Muscle of back (tissue), 11 donors: ENCODE measurements around the gene CCNY. TPM values are rescaled to one million over a fixed set of nuclear protein-coding genes. Genes with fewer than 3 reads are reported as not detected.
"Not testable (repeated sequence)": the region's sequence is repeated elsewhere in the genome, so short reads cannot be mapped to it uniquely, and the experiment has no call there.

Experiments
- DNase-seq, 3 donors: peaks; one replicate each; pipeline versions ENCODE4 v3.0.0 to v3.0.0-alpha.2; 2013
- polyA plus RNA-seq, 10 donors: library from polyadenylated mRNA; unstranded; fragments of 120-200 nt; gene quantifications; one replicate each; pipeline ENCODE4 v1.2.1, GENCODE V29; 2013; ENCODE audit not compliant: insufficient read length in 10 of 10

Gene CCNY
- polyA plus RNA-seq, 10 donors = 79.1 to 108 (median 95.8) TPM

DNA sequence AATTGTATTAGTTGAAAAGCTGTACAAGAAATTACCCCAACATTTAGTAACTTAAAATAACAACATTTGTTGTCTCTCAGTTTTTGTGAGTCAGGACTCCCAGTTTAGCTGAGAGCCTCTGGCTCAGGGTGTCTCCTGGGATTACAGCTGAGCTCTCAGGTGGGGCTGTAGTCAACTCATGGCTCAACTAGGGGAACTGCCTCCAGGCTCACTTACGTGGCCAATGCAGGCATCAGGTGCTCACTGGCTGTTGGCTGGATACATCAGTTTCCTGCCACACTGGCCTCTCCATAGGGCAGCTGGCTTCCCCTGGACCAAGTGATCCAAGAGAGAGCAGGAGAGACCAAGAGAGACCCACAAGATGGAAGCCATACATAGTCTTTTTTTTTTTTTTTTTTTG is 17.5 kb downstream of the CCNY start:
- no peak for DNase-seq

DNA sequence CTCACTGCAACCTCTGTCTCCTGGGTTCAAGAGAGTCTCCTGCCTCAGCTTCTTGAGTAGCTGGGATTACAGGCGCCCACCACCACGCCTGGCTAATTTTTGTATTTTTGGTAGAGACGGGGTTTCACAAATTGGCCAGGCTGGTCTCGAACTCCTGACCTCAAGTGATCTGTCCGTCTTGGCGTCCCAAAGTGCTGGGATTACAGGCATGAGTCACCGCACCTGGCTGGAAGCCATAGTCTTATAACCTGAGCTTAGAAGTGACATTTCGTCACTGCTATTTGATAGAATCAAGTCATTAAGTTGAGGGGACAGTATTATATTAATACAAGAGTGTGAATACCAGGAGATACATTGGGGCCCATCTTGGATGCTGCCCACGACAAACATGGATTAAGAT is 17.9 kb downstream of the CCNY start:
- not testable (repeated sequence) for DNase-seq

DNA sequence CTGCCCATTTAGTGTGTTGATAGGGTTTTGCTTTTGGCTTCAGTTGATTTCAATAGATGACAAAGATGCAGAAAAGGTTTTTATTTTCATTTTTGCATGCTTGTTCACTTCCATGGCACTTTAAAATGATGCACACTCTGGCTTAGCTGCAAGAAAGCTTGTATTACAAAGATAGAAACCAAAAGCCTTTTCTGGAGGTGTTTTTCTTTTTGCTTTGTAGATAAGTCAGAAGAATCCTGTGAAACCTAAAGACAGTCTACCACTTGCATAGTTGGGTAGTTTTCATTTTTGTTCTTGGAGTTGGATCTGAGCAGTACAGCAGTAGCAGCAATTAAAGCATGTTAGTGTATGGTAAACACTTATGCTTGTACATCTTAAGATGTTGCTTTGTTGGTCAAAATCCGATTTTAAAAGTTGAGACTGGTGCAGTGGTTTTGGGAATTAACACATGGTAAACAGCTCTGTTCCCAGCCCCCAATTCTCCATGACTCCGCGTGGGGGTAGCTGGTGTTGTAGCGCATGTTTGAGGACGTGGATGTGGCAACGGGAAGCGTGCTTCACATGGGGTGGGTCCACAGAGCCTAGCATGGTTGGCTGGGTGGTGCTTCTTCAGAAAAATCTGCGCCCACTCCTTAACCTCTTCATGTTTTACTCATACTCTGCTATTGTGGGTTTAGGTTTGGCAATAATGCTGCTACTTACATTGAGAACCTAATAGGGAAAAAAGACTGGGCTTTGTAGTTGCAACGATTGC is 19.8 kb downstream of the CCNY start:
- DNase-seq = no peak

DNA sequence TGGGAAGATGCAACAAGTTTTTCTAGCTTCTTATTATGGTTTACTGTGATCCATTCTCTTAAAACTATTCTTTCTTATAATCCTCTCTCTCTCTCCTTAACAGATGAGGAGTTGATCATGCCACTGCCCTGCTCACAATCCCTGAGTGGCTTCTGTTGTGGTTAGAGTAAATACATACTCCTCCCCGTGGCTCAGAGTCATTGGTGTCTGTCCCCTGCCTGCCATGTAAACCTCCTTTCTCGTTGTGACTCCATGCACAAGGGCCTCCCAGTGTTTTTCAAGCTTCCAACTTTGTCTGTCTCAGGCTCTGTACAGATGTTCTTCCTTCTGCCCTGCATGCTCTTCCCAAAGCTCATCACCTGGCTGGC is 20.4 kb downstream of the CCNY start:
- no peak for DNase-seq

DNA sequence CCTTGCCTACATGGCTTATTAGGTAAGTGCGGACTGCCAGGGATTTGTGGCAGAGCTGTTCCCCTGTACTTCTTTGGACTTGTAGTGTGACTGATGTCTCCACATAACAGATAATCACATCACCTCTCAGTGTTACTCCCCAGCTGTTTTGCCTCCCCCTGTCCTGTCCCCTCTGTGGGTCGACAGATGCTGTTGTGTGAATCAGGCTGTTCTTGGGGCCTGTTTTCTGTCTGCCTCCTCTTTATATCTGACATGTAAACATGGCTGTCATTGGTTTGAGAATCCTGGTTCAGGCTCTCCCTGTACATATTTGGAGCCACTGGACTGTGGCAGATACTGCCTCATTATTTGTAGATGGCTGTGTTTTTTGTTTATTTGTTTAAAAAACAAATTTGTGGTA is 22.7 kb downstream of the CCNY start:
- DNase-seq = no peak

DNA sequence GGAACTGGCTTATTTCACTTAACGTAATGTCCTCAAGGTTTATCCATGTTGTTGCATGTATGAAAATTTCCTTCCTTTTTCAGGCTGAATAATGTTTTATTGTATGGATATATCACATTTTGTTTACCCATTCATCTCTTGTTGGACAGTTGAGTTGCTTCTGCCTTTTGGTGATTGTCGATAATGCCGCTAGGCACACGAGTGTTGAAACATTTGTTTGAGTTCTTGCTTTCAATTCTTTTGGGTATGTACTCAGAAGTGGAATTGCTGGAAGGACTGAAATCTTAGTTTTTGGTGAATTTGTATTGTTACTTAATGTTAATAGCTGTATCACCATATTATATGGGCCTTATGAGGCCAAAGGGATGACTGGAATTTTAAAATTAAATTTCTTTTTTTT is 23.6 kb downstream of the CCNY start:
- DNase-seq = no peak

DNA sequence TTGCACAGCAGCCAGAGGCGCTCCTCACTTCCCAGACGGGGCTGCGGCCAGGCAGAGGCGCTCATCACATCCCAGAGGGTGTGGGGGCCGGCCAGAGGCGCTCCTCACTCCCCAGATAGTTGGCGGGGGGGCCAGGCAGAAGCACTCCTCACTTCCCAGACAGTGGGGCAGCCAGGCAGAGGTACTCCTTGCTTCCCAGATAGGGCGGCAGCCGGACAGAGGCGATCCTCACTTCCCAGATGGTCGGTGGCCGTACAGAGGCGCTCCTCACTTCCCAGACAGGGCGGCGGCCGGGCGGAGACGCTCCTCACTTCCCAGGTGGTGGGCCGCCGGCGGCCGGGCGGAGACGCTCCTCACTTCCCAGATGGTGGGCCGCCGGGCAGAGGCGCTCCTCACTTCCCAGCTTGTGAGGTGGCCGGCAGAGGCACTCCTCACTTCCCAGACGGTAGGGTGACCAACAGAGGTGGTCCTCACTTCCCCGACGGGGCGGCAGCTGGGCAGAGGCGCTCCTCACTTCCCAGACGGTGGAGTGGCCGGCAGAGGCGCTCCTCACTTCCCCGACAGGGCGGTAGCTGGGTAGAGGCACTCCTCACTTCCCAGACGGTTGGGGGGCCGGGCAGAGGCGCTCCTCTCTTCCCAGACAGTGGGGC is 26.5 kb downstream of the CCNY start:
- DNase-seq = no peak

DNA sequence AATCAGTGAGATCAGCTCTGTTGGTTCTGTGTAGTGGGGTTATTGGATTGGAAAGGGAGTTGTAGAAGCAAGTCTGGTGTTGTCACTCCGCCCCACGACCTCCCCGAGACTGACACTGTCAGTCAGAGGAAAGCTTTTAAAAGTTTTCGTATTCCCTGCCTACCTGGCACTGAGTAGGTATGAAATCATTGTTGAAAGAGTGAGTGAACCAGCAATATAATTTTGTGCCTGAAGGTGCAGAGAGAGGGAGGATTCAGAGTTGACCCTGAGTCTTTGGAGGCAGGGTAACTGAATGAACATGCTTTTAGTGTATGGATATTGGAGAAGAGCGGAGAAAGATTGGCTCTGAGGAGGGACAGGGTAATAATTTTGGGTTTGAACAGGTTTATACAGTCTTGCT is 27.3 kb downstream of the CCNY start:
- no peak for DNase-seq

DNA sequence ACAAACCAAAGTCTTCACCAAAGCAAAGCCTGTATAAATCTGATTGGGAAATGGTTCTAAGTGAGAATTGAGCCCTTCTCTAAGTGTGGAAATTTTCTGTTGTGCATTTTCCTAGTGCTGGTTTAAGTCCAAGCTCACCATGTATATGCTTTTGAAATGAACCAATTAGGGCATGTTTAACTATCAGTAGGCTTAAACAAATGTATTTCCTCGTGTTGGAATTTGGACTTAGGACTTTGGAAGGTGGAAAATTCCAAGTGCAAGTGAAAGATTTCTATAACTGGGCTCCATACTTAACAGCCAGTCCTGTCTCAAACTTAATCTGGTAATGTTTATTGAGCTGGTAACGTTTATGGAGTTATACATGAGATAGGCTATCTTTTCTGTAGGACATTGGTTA is 28.5 kb downstream of the CCNY start:
- no peak for DNase-seq

DNA sequence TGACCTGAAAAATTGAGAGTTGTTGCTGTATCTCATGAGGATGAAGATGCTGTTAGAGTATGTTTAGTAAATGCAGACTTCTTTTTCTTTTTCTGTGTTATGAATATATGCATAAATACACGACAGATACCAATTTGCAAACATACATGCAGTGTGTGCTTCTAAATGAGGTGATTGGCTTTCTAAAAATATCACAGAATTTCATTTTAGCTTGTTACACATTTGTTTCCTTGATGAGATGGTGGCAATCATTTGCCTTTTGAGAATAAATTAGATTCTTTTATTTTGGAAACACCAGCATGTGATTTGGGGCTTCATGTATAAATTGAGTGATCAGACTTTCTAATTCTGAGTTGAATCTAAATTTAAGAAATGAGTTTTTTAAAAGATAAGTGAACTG is 29.7 kb downstream of the CCNY start:
- no peak for DNase-seq

DNA sequence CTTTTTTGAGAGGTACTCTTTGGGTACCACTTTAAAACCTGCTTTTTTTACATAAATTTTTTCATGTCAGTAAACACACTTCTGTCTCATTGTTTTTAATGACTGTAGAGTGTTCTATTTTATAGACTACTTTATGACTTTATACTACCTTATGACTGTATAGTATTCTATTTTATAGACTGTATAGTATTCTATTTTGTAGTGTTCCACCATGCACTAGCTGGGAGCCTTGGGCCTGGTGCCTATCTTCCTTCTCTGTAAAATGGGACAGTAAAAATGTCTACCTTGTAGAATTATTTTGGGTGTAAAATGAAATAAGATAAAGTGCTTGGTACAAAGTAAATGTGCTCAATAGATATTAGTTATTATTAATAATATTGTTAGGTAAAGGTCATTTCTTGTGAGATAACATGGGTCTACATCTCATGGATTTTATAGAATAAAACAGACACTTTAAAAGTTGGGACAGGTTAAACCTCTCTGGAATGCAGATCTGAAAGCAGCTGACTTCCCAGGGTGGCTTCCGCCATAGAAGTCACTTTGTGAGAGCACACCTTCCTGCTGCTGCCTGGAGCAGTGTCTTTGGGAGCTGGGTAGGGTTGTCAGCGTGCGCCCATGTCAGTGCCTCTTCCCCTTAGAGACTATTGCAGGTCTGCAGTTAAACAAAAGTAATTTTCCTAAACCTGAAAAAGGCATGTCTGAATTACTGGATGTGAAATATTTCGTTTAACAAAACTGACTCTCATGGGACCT is 31.0 kb downstream of the CCNY start:
- DNase-seq = no peak

DNA sequence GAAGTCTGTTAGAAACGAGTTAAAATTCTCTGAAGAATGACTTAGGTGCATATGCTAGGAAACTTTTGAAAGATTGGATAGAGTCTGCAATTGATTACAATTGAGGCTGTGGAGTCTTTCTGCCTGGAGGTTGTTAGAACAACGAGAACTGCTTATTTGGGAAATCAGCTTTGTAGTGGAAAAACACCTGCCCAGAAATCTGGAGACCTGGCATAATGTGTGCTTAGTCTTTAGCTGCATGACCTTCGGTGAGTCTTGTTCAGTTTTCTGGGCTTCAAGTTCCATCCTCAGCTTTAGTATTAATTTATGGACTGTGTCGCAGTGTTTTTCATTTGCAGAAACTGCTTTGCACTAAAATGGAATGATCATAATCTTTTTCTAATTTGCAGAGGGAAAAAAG is 31.7 kb downstream of the CCNY start:
- DNase-seq = peak in 1 of 3 donors; percentile 25

DNA sequence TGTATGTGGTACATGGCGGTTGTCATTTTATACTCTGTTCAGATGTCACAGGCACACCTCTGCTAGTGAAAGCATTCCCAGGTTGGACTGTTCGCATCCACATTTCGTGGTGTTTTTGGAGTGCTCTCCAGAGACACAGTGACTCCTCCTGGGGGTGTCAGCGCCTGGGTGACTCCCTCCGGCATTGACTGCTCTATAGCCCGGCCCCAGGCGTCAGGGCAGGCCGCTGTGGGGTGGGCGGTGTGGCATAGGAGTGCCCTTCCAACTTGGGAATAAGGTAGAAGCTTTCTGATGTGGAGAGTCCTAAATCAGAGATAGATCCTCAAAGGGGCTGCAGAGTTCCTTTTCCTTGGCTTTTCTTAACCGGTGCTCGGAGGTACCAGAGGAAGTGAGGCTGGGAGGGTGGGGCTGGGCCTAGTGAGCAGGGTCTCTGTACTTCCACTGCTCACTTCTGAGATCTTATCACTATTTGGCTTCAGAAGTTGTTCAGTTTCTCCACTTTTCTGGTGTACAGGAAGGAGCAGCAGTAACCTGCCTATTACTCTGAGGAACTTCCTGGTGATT is 32.3 kb downstream of the CCNY start:
- DNase-seq = no peak

DNA sequence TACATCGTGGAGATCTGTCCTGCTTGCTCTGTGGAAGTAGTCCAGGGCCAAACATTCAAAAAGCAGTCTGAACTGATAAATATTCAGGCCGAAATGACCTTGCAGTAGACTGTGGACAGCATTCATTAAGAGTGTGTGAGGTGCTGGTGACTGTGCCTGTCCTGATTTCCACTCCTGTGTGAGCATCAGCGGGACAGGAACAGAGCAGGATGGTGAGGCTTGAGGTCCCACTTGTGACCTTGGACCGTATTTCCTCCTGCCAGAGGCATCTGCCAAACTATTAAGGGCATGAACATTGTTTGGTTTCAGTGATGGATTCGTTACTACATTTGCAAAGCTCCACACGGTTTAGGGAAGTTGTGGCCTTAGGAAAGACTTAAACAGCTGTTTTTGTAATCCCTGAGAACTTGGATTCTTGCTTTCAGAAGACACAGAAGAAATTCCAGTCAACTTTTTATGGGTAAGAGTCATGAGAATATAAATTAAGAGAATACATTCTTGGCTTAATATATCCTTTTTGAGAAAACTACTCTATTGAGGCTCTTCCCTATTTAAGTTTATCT is 32.8 kb downstream of the CCNY start:
- peak in 2 of 3 donors; percentile 18 to 74 for DNase-seq

DNA sequence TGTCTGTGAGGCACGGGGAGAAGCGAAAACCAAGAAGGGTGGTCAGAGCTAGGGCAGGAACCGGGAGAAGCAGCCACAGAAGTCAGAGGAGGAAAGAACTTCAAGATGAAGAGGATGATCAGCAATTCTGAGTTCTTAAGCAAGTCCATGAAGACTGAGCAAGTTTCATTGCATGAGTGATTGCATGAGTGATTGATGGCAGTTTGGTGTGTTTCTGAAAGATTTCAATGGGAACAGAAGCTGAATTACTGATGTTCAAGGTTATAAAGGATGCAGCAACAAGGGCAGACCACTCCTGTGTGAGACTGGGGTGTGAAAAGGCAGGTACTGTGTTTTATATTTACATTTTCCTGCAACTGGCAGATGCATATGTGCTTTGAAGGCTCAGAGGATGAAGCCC is 35.4 kb downstream of the CCNY start:
- no peak for DNase-seq

DNA sequence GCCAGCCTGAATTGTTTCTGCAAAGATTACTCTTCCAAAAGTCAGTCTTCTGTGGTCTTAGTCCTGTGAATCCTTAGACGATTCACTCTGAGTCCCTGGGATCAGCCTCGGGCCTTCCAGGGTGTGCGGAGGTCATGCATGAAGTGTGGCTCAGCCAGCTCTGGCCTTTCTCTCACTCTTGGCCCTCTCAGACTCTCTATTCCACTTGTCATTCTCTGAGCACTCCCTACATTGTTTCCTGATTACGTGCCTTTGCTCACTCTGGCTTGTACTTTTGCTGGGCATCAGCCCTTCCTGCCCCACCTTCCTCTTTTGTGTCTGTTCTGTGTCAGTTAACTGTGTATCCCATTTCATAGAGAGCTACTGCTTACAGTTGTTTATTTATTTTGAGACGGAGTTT is 36.0 kb downstream of the CCNY start:
- peak in 1 of 3 donors; percentile 46 for DNase-seq

DNA sequence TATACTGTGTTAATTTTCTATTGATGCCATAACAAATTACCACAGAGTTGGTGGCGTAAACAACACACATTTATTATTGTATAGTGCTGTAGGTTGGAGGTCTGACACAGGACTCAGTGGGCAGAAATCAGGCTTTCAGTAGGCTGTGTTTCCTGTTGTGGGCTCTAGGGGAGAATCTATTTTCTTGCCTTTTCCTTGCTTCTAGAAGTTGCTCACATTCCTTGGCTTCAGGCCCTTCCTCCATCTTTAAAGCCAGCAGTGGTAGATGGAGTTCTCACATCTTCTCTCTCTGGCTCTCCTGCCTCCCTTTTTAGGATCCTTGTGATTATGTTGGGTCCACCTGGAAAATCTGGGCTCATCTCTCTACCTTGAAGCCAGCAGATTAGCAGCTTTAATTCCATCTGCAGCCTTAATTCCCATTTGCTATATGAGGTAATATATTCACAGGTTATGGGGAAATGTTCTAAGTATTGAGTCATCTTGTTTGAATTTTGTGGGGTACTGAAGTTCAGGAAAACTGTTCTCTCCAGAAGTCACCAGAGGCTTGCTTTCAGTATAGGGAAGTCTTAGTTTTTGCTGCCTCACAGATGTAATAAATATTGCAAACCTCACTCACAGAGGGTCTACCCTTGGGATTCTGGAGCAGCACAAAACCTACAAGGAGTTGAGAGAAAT is 38.9 kb downstream of the CCNY start:
- DNase-seq = no peak

DNA sequence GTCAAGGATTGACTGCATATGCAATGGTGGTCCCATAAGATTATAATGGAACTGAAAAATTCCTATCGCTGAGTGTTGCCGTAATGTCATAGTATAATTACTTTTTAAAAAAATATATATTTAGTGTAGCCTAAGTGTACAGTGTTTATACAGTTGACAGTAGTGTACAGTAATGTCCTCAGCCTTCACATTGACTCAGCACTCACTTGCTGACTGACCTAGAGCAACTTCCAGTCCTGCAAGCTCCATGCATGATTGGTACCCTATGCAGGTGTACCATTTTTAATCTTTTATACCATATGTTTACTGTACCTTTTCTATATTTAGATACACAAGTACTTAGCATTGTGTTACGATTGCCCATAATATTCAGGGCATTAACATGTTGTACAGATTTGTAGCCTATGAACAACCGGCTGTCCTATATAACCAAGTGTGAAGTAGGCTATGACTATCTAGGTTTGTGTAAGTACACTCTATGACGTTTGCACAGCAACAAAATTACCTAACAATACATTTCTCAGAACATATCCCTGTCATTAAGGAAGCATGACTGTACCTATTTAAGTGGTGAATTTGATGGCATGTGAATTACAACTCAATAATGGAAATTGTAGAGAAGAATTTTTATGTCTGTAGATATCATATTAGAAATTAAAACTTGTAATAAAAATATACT is 40.9 kb downstream of the CCNY start:
- no peak for DNase-seq

DNA sequence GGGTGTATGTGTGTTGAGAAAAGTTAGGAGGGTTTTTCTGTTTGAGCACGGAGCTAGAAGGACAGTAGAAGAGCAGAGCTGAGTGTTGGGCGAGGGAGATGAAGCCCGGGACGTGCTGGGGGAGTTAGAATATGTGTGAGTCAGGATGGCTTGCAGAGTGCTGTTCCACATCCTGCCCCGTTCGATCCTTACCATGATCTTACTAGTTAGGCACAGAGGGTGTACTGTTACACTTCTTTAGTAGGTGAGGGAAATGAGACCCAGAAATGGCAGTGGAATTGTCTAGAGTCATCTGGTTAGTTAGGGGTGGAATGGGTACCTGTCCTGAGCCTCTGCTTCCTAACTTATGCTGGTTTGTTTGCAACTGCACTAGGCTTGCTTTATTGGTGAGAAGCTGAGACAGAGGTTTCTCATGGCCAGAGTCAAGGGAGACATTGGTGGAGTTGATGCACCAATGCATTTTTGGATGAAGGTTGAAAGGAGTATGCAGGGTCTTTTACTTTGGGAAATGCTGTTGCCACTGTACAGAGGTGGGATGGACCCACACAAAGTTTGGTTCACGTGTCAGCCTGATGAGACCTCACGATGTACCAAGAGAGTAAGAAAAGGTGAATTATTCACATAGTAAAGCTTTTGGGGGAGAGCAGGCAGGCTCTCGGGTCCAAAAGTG is 42.4 kb downstream of the CCNY start:
- DNase-seq = no peak
